Left kidney (tissue), 2 donors: Measurements from ENCODE around the gene AASS. TPM values are rescaled to one million over a fixed set of nuclear protein-coding genes. Genes with fewer than 3 reads are reported as not detected.

ENCODE experiments used
- DNase-seq: peaks from one replicate; pipeline ENCODE4 v3.0.0-alpha.2; 2013
- polyA plus RNA-seq: library from polyadenylated mRNA; unstranded; fragments of 120-200 nt; gene quantifications from one replicate; pipeline ENCODE4 v1.2.1, GENCODE V29; 2013; ENCODE audit not compliant: insufficient read length

AASS gene
- polyA plus RNA-seq, 1 donor = 80.6 TPM

DNA sequence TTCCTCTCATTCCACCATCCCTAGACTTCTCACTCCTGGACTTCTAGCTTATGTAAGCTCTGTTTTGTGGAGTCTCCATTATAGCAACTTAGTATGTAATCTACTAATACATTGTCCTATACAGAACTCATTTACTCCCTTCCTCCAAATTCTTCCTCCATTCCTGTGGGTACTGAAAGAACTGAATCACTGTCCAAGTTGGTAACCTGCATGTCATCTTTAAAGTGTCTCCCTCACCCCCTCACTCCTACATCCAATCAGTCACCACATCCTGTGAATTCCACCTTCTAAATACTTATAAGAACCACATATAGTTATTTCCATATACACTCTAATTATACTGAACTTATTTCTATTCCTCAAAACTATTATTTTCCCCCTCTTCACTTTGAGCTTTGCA, 20.3 kb downstream of the AASS start:
- DNase-seq = no peak

DNA sequence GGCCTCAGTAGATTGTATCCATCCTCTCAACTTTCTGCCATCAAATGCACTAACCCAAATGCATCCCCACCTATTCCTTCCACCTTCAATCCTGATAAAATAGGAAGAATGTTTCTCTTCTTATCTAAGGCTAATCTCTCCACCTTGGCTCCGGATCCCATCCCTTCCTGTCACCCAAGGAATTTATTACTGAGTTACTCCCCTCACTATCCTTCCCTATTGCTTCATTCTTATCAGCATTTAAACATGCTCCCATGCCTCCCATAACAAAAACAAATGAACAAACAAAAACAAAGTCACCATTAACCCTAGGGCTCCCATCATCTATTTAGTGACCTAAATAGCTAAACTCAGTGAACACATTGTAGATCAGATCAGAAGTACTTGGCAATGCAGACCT, 25.3 kb downstream of the AASS start:
- no peak for DNase-seq

DNA sequence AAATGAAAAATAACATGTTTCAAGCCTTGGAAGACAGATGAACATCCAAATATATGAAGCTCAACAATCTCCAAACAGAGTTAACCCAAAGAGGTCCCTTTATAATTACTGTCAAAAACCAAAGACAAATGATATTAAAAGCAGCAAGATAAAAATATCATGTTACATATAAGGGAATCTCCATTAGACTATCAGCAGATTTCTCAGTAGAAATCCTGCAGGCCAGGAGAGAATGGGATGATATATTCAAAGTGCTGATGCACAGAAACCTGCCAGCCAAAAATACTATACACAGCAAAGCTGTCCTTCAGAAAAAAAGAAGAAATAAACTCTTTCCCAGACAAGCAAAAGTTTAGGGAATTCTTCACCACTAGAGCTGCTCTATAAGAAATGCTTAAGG, 41.0 kb downstream of the AASS start:
- DNase-seq = no peak

DNA sequence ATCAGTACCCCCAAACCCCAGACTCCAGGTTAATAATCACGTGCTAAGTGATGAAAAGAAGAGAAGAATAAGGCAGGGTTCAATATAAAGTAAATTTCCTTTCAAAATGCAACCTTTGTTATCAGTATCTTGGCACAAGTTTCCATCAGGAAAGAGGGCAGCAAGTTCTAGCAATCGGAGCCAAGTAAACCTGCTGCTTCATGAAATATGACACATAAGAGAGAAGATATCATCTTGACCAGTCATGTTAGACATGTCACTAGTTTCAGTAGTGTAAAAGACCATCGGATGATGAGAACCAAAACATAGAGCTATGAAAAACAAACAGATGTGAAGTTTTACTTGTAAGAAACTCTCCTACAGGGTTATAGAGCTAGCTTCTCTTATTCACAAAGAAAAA, 44.0 kb downstream of the AASS start:
- DNase-seq = no peak

DNA sequence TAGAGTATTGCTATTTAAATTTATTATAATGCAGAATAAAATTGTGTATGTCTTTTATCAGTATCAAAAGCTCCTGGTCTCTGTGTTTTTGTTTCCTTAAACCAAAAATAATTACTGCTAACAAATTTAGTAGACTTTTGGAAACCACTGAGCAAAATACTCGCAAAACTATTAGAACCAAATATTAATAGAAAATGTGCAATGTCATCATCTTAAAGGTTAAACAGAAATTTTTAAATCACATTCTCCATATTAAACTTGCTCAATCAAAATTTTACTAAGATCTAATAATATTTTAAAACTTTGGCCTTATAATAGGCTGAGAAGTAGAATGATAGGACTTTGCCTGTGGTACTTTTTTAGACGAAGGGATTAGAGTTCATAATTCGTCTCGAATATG, 48.4 kb downstream of the AASS start:
- DNase-seq = no peak

DNA sequence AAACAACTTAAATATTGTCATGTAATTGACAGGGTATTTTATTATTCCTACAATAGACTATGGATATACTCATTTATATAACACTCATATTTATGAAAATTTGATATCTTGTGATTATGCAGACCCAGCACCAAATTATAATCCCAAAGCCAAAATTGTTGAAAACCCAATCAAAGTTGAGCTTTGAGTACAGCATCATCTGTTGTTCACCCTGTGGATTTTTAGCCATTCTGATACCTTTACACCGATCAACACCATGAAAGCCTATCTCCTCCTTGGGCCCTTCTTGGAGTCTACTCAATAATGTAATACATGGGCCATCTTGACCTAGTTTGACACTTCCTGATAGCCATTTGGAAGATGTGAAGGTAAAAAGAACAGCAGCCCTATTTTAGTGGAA, 49.5 kb downstream of the AASS start:
- DNase-seq = no peak

DNA sequence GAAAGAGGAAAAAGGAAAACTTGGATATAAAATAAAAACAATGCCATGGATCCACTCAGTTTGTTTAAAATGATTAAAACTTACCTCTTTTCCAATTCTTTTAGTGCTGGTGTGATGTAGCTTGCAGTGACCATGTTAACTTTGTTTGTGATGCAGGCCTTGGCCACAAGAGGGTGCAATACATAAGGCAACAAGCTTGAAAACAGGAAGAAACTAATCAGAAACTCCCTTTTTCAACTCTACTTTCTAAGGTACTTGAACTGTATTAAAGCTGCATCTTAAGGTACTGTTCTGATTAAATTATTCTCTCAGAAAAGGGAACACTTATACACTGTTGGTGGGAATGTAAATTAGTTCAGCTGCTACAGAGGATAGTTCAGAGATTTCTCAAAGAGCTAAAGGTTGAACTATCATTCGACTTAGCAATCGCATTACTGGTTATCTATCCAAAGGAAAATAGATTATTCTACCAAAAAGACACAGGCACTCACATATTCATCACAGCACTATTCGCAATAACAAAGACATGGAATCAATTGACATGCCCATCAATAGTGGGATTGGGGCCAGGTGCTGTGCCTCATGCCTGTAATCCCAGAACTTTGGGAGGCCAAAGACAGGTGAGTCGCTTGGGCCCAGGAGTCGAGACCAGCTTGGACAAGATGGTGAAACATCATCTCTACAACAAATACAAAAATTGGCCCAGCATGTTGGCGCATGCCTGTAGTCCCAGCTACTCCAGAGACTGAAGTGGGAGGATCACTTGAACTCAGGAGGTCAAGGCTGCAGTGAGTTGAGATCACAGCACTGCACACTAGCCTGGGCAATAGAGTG, 50.9 kb downstream of the AASS start:
- DNase-seq = peak; percentile 68

DNA sequence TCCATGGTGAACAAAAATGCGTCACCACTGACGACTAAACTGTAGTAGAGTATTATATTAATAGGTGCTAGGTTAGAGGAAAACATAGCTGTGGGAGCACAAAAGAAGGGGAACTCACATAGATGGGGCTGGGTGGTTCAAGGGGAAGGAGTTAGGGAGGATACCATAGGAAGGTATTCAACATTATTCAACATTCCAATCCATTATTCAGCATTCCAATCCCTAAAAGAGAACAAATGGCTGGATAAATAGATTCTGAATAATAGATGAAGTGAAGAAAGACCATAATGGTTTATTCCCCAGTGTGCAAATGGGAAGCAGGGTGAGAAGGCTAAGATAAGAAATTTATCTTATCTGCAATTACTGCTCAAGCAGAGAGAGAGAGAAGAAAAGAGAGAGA, 61.4 kb downstream of the AASS start:
- no peak for DNase-seq

DNA sequence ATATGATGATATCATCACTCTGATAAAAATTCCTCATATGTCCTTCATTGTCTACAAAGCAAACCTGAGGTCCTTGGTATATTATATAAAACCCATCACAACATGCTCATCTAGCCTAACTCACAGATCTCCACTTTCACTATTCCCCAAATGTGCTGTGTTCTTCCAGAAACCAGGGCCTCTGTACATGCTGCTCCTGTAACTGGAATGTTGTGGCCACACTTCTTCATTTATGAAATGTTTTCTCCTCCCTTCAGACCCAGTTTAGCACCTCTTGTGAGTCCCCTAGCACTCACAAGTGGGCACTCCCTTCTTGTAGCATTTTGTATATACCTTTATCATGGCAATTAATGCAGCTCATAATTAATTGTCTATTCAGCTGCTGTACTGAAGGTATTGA, 61.9 kb downstream of the AASS start:
- DNase-seq = no peak

DNA sequence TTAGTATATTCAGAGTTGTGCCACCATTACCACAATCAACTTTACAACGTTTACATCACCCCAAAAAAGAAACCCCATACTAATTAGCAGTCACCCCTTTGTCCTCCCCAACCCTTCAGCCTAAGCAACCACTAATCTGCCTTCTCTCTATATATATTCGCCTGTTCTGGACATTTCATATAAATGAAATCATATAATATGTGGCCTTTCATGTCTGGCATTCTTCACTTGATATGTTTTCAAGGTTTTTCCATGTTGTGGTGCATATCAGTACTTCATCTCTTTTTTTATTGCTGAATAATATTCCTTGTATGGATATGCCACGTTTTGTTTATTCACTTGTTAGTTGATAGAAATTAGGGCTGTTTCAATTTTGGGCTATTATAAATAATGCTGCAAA, 70.4 kb downstream of the AASS start:
- DNase-seq = no peak

DNA sequence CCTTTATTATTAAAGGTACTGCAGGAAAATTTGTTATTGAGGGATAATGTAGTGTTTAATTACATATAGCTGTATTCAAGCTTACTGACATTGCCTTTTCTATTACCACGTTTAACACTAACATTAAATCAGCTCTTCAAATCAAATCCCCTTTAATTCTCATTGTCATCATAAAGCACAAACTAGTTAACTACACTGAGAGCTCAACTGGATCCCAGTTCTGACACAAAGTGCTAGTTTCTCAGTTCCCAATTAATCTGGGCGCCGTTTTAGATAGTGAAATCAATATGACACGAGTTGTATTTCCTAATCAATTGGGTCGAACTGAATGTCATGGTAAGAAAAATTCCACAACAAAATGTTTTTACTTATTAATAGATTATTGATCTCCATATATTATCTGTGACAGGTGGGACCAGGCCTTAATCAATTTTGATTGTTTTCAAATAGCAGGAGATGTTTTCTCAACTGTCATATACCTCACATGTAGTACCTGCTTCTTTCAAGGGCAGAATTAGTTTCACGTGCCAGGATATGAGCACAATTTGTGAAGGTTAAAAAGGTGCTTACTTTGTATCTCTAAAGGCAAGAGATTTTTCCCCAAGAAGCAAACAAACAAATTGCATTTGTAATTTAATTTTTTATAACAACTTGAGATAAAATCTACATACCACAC, 71.0 kb downstream of the AASS start:
- DNase-seq = no peak

DNA sequence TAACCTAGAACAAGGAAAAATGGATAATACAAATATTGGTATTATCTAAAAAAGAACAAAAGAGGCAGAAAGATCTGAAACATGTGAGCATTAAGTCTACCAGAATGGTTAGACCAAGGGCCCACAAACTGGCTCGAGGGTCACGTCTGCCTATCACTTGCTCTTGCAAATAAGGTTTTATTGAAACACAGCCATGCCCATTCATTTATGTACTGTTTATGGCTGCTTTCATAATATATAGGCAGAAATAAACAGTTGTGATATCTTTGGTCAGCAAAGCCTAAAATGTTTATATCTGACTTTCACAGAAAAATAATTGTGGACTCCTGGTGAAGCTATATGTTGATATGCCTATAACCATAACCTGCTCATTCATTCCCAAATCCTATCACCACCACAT, 71.8 kb downstream of the AASS start:
- DNase-seq = no peak

DNA sequence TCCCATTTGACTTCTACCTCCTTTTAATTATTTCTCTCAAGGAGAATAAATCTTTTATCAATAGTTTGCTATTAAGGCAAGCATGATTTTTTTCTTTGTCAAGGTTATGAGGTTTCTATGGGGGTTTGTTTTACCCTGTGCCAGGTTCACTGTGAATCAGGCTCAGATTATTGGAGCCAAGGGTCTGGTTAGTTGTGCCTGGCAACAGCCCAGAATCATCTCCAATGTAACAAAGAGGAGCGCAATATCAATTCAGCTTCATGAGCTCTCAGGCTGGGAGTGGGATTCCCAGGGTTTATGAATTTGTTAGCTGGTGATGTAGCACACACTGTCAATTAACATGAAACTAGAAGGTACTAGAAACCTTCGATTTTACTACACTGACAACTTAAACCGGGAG, 73.2 kb downstream of the AASS start:
- DNase-seq = no peak

DNA sequence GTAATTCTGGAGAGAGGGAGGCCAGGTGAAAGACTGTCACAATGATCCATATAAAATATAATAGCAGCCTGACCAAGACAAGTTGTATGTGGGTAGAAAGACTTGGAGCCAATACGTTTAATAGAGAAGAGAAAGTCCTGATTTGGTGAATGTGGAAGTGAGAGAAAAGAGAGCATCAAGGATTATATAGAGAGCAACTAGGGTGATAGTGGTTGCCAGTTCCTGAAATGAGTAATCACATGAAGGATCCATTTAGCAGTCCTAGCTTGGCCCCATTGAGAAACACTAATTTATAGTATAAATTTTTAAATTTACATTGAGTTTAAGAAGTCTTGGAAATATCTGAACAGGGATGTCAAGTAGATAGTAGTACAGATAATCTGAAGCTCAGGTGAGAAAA, 74.0 kb downstream of the AASS start:
- no peak for DNase-seq

DNA sequence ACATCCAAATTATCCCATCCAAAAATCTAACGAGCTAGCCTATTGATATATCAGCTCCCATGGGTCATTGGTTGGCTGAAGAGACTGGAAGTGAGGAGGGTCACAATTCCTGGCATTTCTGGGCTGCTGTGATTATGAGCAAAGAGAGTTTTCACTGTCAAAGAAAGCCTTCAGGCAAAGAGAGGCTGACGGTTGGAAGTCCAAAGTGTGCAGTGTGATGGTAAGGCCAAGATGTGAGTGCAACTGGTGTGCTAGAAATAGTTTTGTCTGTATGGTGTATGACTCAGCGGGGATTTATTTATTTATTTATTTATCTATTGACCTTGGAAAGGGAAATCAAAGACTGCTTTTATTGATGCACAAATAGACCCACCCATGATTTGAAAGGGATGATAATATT, 75.0 kb downstream of the AASS start:
- no peak for DNase-seq

DNA sequence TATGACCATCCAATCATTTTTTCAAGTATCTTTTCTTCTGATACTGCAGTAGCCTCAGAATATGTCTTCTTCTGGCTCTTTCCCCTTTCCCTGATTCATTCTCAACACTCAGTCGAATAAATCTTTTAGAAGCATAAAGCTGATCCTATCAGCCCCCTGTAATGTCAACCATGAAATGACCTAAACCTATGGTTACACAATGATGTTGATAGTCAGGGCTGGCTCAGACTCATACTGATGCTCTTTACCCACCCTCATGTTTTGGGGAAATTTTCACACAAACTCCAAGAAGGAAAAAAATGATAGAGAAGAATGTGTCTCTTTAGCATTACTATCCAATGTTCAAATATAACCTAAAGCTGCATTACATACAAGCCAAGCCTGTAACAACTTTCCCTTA, 76.0 kb downstream of the AASS start:
- DNase-seq = no peak

DNA sequence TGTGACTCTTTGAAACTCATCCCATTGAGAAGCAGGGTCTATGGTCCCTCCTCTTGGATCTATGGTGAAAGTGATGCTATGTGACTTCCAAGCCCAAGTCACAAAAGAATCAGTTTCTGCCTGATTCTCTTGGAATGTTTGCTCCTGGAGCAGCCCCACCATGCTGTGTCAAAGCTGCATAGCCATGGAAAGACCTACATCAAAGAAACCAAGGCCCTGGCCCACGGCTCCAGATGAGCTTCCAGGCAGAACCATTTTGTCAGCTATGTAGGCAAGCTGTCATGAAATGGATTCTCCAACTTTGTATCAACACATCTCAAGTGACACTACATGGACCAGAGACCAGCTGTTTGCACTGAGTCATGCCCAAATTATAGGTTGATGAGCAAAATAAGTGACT, 77.0 kb downstream of the AASS start:
- DNase-seq = no peak

DNA sequence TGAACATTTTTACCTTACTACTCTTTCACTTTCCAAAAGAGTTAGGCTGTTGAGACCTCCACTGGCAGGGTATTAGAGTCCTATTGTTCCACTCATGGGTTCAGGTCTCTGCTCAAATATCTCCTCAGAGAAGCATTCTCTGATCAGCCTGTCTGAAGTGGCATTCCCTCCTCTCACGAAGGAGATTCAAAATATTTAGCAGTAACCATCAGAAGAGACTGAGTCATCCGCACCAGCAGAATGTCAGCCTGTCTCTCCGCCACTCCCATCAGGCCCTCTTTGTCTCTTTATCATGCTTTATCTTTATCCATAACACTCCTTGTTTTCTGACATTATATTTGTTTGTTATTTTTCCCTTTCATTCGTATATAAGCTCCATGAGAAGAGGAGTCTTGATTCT, 79.1 kb downstream of the AASS start:
- no peak for DNase-seq

DNA sequence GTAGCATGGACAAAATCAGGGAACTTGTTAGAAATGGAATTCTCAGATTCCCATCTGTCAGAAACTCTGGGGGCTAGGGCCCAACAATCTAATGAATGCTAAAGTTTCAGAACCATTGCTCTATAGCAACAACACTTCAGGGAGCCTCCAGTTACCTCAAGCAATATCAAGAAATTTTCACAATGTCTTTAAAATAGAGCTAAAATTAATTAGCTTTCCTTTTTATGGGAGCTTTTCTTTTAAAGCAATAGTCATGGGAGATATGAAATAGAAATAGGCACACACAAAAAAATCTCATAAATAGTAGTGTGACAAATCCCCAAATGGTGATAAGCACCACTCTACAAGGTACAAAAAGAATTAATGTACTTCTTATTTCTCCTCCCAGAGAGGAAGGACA, 80.9 kb downstream of the AASS start:
- no peak for DNase-seq

DNA sequence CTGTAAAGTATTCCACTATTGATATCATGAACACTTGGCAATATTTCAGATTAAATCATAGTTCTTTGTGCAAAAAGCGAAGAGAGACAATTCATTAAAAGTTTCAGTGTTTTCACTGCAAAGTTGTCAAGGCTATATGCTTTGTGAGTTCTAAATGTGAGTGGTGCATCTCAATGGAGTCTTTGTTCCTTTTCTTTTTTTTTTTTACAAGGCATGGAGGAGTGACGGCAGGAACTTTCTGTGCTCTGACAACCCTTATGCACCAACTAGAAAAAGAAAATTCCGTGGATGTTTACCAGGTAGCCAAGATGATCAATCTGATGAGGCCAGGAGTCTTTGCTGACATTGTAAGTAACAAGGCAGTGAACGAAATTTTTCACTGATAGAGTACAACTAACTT, 84.5 kb downstream of the AASS start:
- no peak for DNase-seq

DNA sequence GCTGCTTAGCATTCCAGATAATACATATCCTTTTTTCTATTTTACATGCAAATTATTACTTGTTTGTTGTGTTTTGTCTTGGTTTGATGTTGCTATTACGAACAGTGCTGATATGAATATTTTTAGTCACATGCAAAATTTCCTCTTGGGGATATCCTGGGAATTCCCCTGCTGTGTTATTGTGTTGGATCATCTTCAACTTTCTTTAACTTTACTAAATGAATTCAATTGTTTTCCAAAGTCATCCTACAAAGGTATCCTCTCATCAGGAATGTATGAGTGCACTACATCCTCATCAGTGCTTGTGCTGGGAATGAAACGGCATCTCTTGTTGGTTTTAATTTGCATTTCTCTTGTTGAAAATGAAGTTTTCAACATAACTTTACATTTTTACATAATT, 87.1 kb downstream of the AASS start:
- DNase-seq = no peak

DNA sequence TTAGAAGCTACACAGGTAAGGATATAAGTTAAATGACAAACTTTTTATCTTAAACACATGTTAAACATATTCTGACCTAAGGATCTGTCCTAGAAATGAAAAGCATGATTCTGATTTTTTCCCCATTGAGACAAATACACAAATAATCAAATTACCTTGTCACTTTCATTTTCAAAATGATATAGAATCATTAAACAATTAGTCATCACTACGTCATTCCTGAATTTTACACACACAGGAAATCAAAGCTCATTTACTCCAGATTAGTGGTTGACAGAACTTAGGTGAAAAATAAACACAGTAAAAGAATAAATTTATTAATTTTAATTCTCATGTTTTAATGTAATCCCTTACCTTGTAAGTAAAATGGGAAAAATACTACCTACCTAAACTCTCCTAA, 89.0 kb downstream of the AASS start:
- no peak for DNase-seq

DNA sequence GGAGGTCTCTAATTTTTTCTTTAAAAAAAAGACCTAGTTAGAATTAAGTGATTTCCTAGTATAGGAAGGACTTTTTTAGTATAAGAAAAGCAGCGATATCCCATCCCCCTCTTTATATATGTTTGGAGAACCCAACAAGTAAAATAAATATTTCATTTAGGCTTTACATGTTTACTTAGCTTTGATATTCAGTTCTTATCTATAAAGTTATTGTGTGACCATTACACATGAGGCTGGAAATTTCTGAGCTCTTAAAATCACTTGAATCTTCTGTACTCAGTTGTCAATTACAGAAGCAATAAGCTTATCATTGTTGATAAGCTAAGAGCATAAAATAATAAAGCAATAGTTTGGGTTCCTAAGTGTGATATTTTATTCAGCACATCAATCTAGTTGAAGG, 89.7 kb downstream of the AASS start:
- no peak for DNase-seq

DNA sequence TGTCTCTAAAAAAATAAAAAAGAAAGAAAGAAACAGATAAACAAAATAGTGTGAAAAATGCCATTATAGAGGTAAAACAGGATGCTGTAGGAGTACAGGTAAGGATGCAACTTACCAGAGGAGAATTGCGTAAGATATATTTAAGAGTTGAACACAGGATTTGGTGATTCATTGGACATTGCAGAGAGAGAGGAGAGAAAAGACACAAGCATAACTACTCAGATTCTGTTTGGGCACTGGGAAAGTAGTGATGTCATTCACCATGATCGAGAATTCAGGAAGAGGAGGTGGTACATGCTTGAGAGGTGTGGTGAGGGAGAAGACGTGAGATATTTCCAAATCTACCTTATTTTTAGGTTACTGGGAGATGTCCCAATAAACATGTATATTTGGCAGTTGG, 97.6 kb downstream of the AASS start:
- DNase-seq = no peak
